ENCODE results near the gene CAMK2B. TPM values are rescaled to one million over a fixed set of nuclear protein-coding genes. Genes with fewer than 3 reads are reported as not detected.

Gene CAMK2B
- polyA plus RNA-seq, 1 donor (not counting 4 experiments of a cell fraction or from before 2014, with no cell fraction given), result 0.25 TPM

DNA sequence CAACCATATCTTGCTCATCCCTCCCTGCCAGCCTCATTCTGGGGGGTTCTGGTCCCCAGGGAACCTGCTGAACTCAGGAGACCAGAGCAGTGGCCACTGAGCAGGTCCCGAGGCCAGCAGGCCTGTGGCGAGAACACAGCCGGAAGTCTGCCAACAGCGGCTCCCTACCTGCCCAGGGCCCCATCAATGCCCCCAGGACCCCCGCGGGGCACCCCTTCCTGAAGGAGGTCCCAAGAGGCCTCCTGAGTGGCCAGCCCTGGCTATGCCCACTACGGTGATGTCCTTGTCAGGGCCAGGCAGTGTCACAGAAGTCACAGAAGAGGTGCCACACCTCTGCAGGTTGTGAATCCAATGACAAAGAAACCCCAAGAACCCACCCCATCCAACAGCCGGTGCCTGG, 58.9 kb downstream of the CAMK2B start:
- DNase-seq (ENCODE audit: low read depth, low spot score) (no peak), FAIRE-seq (no peak)
- H3K9me1 ChIP-seq (ENCODE audit: control insufficient read depth, extremely low read depth, insufficient read depth, low read length), result no peaks in the 10 kb centered on the region
- TF ChIP-seq EZH2 (IDR thresholded peaks at IDR 0.05; ENCODE audit: low read length) (no peak), CTCF (optimal IDR thresholded peaks at IDR 0.05 in 1 of 3, IDR thresholded peaks at IDR 0.05 in 1 of 3, conservative IDR thresholded peaks at IDR 0.05 in 1 of 3; ENCODE audit: extremely low read depth in 1 of 3, insufficient read depth in 2 of 3, low read length in 3 of 3) (no peak)
- no peak overlapping the region for H3K9ac ChIP-seq (ENCODE audit: control insufficient read depth, extremely low read depth, insufficient read depth, low read length)
- H3K79me2 ChIP-seq (ENCODE audit: control insufficient read depth, insufficient read depth, low read length), result no peaks in the 10 kb centered on the region
- no peaks in the 10 kb centered on the region for H3K9me3 ChIP-seq (ENCODE audit: control insufficient read depth, low read depth, low read length)
- no peak overlapping the region for H3K4me2 ChIP-seq (ENCODE audit: control insufficient read depth, extremely low read depth, insufficient read depth, low read depth, low read length)
- H3K27me3 ChIP-seq (ENCODE audit: control insufficient read depth, extremely low read depth, insufficient read depth, low read length), result peaks cover 7% of the 10 kb centered on the region
- H3K4me1 ChIP-seq (ENCODE audit: control insufficient read depth, extremely low read depth, insufficient read depth, low read length), result peaks cover 35% of the 10 kb centered on the region
- no peaks in the 10 kb centered on the region for H3K36me3 ChIP-seq (ENCODE audit: control insufficient read depth in 2 of 2, extremely low read depth in 1 of 2, insufficient read depth in 2 of 2, low read length in 2 of 2)
- dilution Hi-C loops (cut with MboI; ENCODE audit: extremely low pct_ligation_motif_present, low sequenced_read_pairs), result no loop called here
- no peak overlapping the region for H3K27ac ChIP-seq (ENCODE audit: control insufficient read depth, insufficient read depth, low read length)
- H3K4me3 ChIP-seq (ENCODE audit: control insufficient read depth in 2 of 3, extremely low read depth in 1 of 3, insufficient read depth in 2 of 3, low read depth in 1 of 3, low read length in 3 of 3), result no peak overlapping the region
- no peaks in the 10 kb centered on the region for H4K20me1 ChIP-seq (ENCODE audit: control insufficient read depth, extremely low read depth, insufficient read depth, low read length)
- H2AFZ ChIP-seq (ENCODE audit: control insufficient read depth, low read length), result no peak overlapping the region

DNA sequence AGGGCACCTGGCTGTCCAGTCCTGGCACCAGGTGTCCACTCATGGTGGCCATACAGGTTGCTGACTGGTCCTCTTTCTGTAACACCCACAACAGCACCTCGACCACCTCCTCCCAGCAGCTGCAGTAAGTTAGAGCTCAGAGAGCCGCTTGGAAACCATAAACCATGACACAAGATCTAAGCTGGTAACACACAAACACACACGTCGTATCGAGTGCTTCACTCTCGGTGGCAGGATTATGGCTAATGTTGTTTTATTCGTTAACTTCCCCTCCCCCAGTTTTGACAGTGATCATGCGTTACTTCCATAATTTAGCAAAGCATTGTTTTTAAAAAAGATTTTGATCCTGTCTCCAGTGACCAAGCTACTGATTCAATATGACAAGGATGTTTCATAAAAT, 59.7 kb downstream of the CAMK2B start:
- TF ChIP-seq EZH2 (IDR thresholded peaks at IDR 0.05; ENCODE audit: low read length) (no peak), CTCF (optimal IDR thresholded peaks at IDR 0.05 in 1 of 3, IDR thresholded peaks at IDR 0.05 in 1 of 3, conservative IDR thresholded peaks at IDR 0.05 in 1 of 3; ENCODE audit: extremely low read depth in 1 of 3, insufficient read depth in 2 of 3, low read length in 3 of 3) (no peak)
- Histone ChIP-seq H3K79me2 (ENCODE audit: control insufficient read depth, insufficient read depth, low read length) (no peaks in the 10 kb centered on the region), H4K20me1 (ENCODE audit: control insufficient read depth, extremely low read depth, insufficient read depth, low read length) (no peaks in the 10 kb centered on the region), H3K27me3 (ENCODE audit: control insufficient read depth, extremely low read depth, insufficient read depth, low read length) (peaks cover 7% of the 10 kb centered on the region), H3K9me1 (ENCODE audit: control insufficient read depth, extremely low read depth, insufficient read depth, low read length) (no peaks in the 10 kb centered on the region), H3K4me2 (ENCODE audit: control insufficient read depth, extremely low read depth, insufficient read depth, low read depth, low read length) (no peak overlapping the region), H3K4me3 (ENCODE audit: control insufficient read depth in 2 of 3, extremely low read depth in 1 of 3, insufficient read depth in 2 of 3, low read depth in 1 of 3, low read length in 3 of 3) (no peak overlapping the region), H3K9ac (ENCODE audit: control insufficient read depth, extremely low read depth, insufficient read depth, low read length) (no peak overlapping the region), H2AFZ (ENCODE audit: control insufficient read depth, low read length) (no peak overlapping the region), H3K9me3 (ENCODE audit: control insufficient read depth, low read depth, low read length) (no peaks in the 10 kb centered on the region), H3K4me1 (ENCODE audit: control insufficient read depth, extremely low read depth, insufficient read depth, low read length) (peaks cover 36% of the 10 kb centered on the region), H3K27ac (ENCODE audit: control insufficient read depth, insufficient read depth, low read length) (no peak overlapping the region), H3K36me3 (ENCODE audit: control insufficient read depth in 2 of 2, extremely low read depth in 1 of 2, insufficient read depth in 2 of 2, low read length in 2 of 2) (no peaks in the 10 kb centered on the region)
- FAIRE-seq (no peak), DNase-seq (ENCODE audit: low read depth, low spot score) (no peak)
- dilution Hi-C loops (cut with MboI; ENCODE audit: extremely low pct_ligation_motif_present, low sequenced_read_pairs), result no loop called here
